Measurements from ENCODE around the gene SVBP. TPM values are rescaled to one million over a fixed set of nuclear protein-coding genes. Genes with fewer than 3 reads are reported as not detected.

The SVBP gene
- total and polyA plus RNA-seq, 2 donors (not counting 3 experiments of a cell fraction or from before 2014, with no cell fraction given), result 18.1 to 24.1 TPM

DNA sequence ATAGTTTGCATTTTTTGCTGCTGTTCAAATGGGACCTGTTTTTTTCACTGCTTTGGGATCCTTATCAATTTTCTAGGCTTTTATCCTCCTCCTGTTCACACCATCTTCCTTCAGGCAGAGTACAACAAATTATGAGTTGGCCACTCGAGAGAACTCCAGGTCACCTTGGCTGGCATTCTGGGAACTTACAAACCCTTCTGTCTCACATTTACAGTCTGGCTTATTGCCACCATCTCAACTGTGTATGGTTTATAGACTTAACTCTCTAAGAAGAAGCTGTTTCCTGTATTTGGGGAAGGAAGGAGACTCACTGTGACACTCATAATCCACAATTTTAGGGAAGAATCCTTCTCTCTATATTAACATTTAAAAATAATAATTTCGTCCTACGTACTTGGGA lies 23.8 kb upstream of the SVBP start:
- CTCF ChIA-PET, result no interaction called here
- H4K20me1 ChIP-seq (replicated peaks; ENCODE audit: control insufficient read depth, extremely low read depth, insufficient read depth, low read length), result no peaks in the 10 kb centered on the region
- POLR2A ChIA-PET, result no interaction called here
- H3K27me3 ChIP-seq (ENCODE audit: control insufficient read depth in 2 of 2, insufficient read depth in 2 of 2, low read length in 2 of 2), result no peaks in the 10 kb centered on the region
- no peak overlapping the region for H2AFZ ChIP-seq (ENCODE audit: low read depth, low read length)
- DNase-seq (ENCODE audit: low read depth, low spot score) (no peak), FAIRE-seq (no peak)
- intact Hi-C loops (cut with micrococcal nuclease) (no loop called here), dilution Hi-C loops (cut with MboI; ENCODE audit: extremely low pct_ligation_motif_present, low sequenced_read_pairs) (no loop called here)
- H3K36me3 ChIP-seq (ENCODE audit: control insufficient read depth in 2 of 2, extremely low read depth in 1 of 2, insufficient read depth in 2 of 2, low read length in 2 of 2), result no peaks in the 10 kb centered on the region
- no TSS peak for BruUV-seq (replicated peaks)
- H3K9me1 ChIP-seq (replicated peaks; ENCODE audit: control insufficient read depth, extremely low read depth, insufficient read depth, low read length), result no peaks in the 10 kb centered on the region
- H3K4me2 ChIP-seq (ENCODE audit: insufficient read depth, low read length), result no peak overlapping the region
- H3K9ac ChIP-seq (replicated peaks; ENCODE audit: extremely low read depth, insufficient read depth, low read length), result no peak overlapping the region
- H3K27ac ChIP-seq (ENCODE audit: insufficient read depth, low read depth, low read length), result no peak overlapping the region
- H3K4me1 ChIP-seq (ENCODE audit: control insufficient read depth, extremely low read depth, insufficient read depth, low read length), result peaks cover 6% of the 10 kb centered on the region
- TF ChIP-seq POLR2A (IDR thresholded peaks at IDR 0.05; ENCODE audit: low read depth, low read length) (no peak), POLR2AphosphoS5 (IDR thresholded peaks at IDR 0.05; ENCODE audit: insufficient read depth, low read depth, low read length) (no peak), JUN (IDR thresholded peaks at IDR 0.05; ENCODE audit: borderline replicate concordance, insufficient read depth, insufficient read length, low read depth) (no peak), MYC (IDR thresholded peaks at IDR 0.05; ENCODE audit: low read depth, low read length) (no peak), FOS (IDR thresholded peaks at IDR 0.05; ENCODE audit: borderline replicate concordance, insufficient read depth, low read length) (no peak), EZH2 (IDR thresholded peaks at IDR 0.05; ENCODE audit: borderline replicate concordance, low read depth, low read length, severe bottlenecking) (no peak), GATA2 (IDR thresholded peaks at IDR 0.05; ENCODE audit: insufficient read depth, insufficient read length, low read depth, low read length) (no peak)
- TF ChIP-seq, protein P1, sequence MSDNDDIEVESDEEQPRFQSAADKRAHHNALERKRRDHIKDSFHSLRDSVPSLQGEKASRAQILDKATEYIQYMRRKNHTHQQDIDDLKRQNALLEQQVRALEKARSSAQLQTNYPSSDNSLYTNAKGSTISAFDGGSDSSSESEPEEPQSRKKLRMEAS (IDR thresholded peaks at IDR 0.05; ENCODE audit: insufficient read depth, insufficient read length), result no peak
- TF ChIP-seq, protein P2, sequence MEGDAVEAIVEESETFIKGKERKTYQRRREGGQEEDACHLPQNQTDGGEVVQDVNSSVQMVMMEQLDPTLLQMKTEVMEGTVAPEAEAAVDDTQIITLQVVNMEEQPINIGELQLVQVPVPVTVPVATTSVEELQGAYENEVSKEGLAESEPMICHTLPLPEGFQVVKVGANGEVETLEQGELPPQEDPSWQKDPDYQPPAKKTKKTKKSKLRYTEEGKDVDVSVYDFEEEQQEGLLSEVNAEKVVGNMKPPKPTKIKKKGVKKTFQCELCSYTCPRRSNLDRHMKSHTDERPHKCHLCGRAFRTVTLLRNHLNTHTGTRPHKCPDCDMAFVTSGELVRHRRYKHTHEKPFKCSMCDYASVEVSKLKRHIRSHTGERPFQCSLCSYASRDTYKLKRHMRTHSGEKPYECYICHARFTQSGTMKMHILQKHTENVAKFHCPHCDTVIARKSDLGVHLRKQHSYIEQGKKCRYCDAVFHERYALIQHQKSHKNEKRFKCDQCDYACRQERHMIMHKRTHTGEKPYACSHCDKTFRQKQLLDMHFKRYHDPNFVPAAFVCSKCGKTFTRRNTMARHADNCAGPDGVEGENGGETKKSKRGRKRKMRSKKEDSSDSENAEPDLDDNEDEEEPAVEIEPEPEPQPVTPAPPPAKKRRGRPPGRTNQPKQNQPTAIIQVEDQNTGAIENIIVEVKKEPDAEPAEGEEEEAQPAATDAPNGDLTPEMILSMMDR (IDR thresholded peaks at IDR 0.05; ENCODE audit: extremely low read depth in 1 of 2, insufficient read depth in 1 of 2, low read depth in 1 of 2, low read length in 2 of 2), result no peak
- H3K79me2 ChIP-seq (ENCODE audit: control insufficient read depth, insufficient read depth, low read length), result no peaks in the 10 kb centered on the region
- no peaks in the 10 kb centered on the region for H3K9me3 ChIP-seq (replicated peaks; ENCODE audit: control insufficient read depth, insufficient read depth, low read length)
- no peak overlapping the region for H3K4me3 ChIP-seq (replicated peaks in 1 of 3; ENCODE audit: insufficient read depth in 1 of 3, low read depth in 1 of 3, low read length in 3 of 3)
